ENCODE results near the gene MATR3.

- TF ChIP-seq CTCF (IDR thresholded peaks at IDR 0.05; ENCODE audit: insufficient read depth, low read length, poor library complexity, severe bottlenecking) (no peak), EZH2phosphoT487 (conservative IDR thresholded peaks at IDR 0.05; ENCODE audit: low read length) (no peak)
Observed at GRCh38 chr5:139275536-139275935, 18.0 kb upstream of the MATR3 start.
